IMR-90 (cell line): ENCODE measurements around the gene PLXNB3. TPM values are rescaled to one million over a fixed set of nuclear protein-coding genes. Genes with fewer than 3 reads are reported as not detected.

Source experiments
- ATAC-seq: fragments of 200-7000 bp; cut with Tn5 transposase; 2 replicates; pipeline ENCODE4 v1.9.1; 2020; ENCODE audit warnings: low read depth, mild to moderate bottlenecking, moderate library complexity
- BruUV-seq: library from RNA; stranded (reverse); fragments of 400-500 nt; replicated peaks from 2 replicates; lab custom pipeline; 2021; lab: Mats Ljungman, UMichigan
- CTCF ChIA-PET: fragments of 300-600 bp; formaldehyde crosslinking; extraction: SDS; loops from one replicate; lab custom pipeline; 2021; ENCODE audit warnings: antibody characterized with exemption; lab: Yijun Ruan, JAX
- POLR2A ChIA-PET: fragments of 300-600 bp; sonication (Branson Sonifier 250); formaldehyde crosslinking; loops from one replicate; lab custom pipeline; 2022; ENCODE audit warnings: antibody characterized with exemption; ENCODE audit not compliant: unreplicated experiment; lab: Charles Lee
- DNase-seq: peaks from one replicate; pipeline ENCODE4 v3.0.0; 2013
- H2AFZ ChIP-seq: replicated peaks from 2 replicates; pipeline ENCODE3; 2013; ENCODE audit warnings: low read length, mild to moderate bottlenecking; ENCODE audit not compliant: poor library complexity
- H2AK5ac ChIP-seq: 2 replicates; pipeline ENCODE4 v1.6.1; 2013; ENCODE audit warnings: low read depth, low read length, inconsistent platforms
- H2AK9ac ChIP-seq: replicated peaks from 2 replicates; pipeline ENCODE3; 2013; ENCODE audit warnings: mild to moderate bottlenecking, low read depth, low read length, moderate library complexity; ENCODE audit not compliant: poor library complexity
- H2BK120ac ChIP-seq: 2 replicates; pipeline ENCODE4 v1.6.1; 2013; ENCODE audit warnings: low read depth, low read length, inconsistent platforms
- H2BK15ac ChIP-seq: 3 replicates; pipeline ENCODE4 v1.6.1; 2013; ENCODE audit warnings: low read depth, low read length, inconsistent platforms
- H2BK20ac ChIP-seq: 2 replicates; pipeline ENCODE4 v1.6.1; 2013; ENCODE audit warnings: low read depth, mild to moderate bottlenecking, inconsistent platforms, low read length, moderate library complexity
- H2BK5ac ChIP-seq: 2 replicates; pipeline ENCODE4 v1.6.1; 2013; ENCODE audit warnings: mild to moderate bottlenecking, low read depth, low read length, inconsistent platforms; ENCODE audit not compliant: poor library complexity, severe bottlenecking
- H3K14ac ChIP-seq: replicated peaks from 2 replicates; pipeline ENCODE4 v1.6.1; 2013; ENCODE audit warnings: low read depth, low read length, inconsistent platforms
- H3K18ac ChIP-seq: 2 replicates; pipeline ENCODE4 v1.6.1; 2013; ENCODE audit warnings: low read depth, low read length, control low read depth
- H3K23ac ChIP-seq: 2 replicates; pipeline ENCODE4 v1.6.1; 2013; ENCODE audit warnings: low read depth, low read length, inconsistent platforms
- H3K27ac ChIP-seq: 2 replicates; pipeline ENCODE4 v1.5.1; 2013; ENCODE audit warnings: mild to moderate bottlenecking, control low read depth, low read length; ENCODE audit not compliant: insufficient read depth
- H3K27me3 ChIP-seq: 2 replicates; pipeline ENCODE4 v1.6.1; 2013; ENCODE audit warnings: low read length; ENCODE audit not compliant: control insufficient read depth, insufficient read depth
- H3K36me3 ChIP-seq: 2 replicates; pipeline ENCODE4 v1.6.1; 2013; ENCODE audit warnings: low read length, mixed read lengths; ENCODE audit not compliant: control insufficient read depth, insufficient read depth
- H3K4ac ChIP-seq: 2 replicates; pipeline ENCODE4 v1.6.1; 2013; ENCODE audit warnings: low read depth, low read length, inconsistent platforms
- H3K4me1 ChIP-seq: 2 replicates; pipeline ENCODE4 v1.6.1; 2013; ENCODE audit warnings: low read length, mixed read lengths; ENCODE audit not compliant: control insufficient read depth, insufficient read depth
- H3K4me2 ChIP-seq: 2 replicates; pipeline ENCODE4 v1.6.1; 2013; ENCODE audit warnings: low read depth, mild to moderate bottlenecking, control low read depth, low read length, moderate library complexity
- H3K4me3 ChIP-seq: 2 replicates; pipeline ENCODE4 v1.5.1; 2013; ENCODE audit warnings: low read depth, mild to moderate bottlenecking, control low read depth, low read length, moderate library complexity; ENCODE audit not compliant: insufficient read depth
- H3K56ac ChIP-seq: 2 replicates; pipeline ENCODE4 v1.6.1; 2013; ENCODE audit warnings: low read length, inconsistent platforms; ENCODE audit not compliant: insufficient read depth; ENCODE audit errors: extremely low read depth
- H3K79me1 ChIP-seq, 2 experiments: 2 replicates each; pipeline ENCODE4 v1.6.1; 2013; ENCODE audit warnings: low read length in 2 of 2, inconsistent platforms in 1 of 2, low read depth in 1 of 2
- H3K9ac ChIP-seq: 2 replicates; pipeline ENCODE4 v1.6.1; 2013; ENCODE audit warnings: low read depth, low read length, control low read depth
- H3K9me1 ChIP-seq: 2 replicates; pipeline ENCODE4 v1.6.1; 2013; ENCODE audit warnings: low read length, inconsistent platforms; ENCODE audit not compliant: insufficient read depth
- H3K9me3 ChIP-seq: 2 replicates; pipeline ENCODE4 v1.6.1; 2013; ENCODE audit warnings: low read length; ENCODE audit not compliant: control insufficient read depth, insufficient read depth
- H4K20me1 ChIP-seq: 2 replicates; pipeline ENCODE4 v1.6.1; 2013; ENCODE audit warnings: low read length, inconsistent platforms; ENCODE audit not compliant: insufficient read depth
- H4K5ac ChIP-seq: 2 replicates; pipeline ENCODE4 v1.6.1; 2013; ENCODE audit warnings: mild to moderate bottlenecking, low read depth, low read length, control low read depth
- H4K8ac ChIP-seq, 2 experiments: 2 replicates each; pipeline ENCODE4 v1.6.1; 2013; ENCODE audit warnings: low read depth in 2 of 2, low read length in 2 of 2, control low read depth in 1 of 2, inconsistent platforms in 1 of 2
- H4K91ac ChIP-seq: 2 replicates; pipeline ENCODE4 v1.6.1; 2013; ENCODE audit warnings: low read depth, low read length, inconsistent platforms; ENCODE audit not compliant: insufficient read depth
- RFX5 ChIP-seq: IDR thresholded peaks from 2 replicates; pipeline ENCODE4 v1.8.0; 2012; ENCODE audit warnings: low read depth, mild to moderate bottlenecking, low read length, moderate library complexity
- WGBS, 2 experiments: methylation state at CpG; one replicate each; pipeline versions ENCODE4 v1.1.5 to v1.1.7; 2013; ENCODE audit warnings: missing lambda C conversion rate in 2 of 2; ENCODE audit not compliant: insufficient read length in 1 of 2; ENCODE audit errors: extremely low coverage in 2 of 2; 5-methylcytosine and 5-hydroxymethylcytosine counted together
- dilution Hi-C: fragments of 300-500 bp; cut with HindIII; formaldehyde crosslinking; loops from one replicate; pipeline ENCODE4 v1.14.3; 2018; ENCODE audit warnings: low sequenced_read_pairs; ENCODE audit not compliant: unreplicated experiment
- in situ Hi-C: fragments of 300-500 bp; cut with MboI; formaldehyde crosslinking; loops from 3 replicates; pipeline ENCODE4 v1.14.3; 2019; ENCODE audit warnings: low sequenced_read_pairs, inconsistent platforms, mixed read lengths
- intact Hi-C: fragments of 100-400 bp; cut with micrococcal nuclease; formaldehyde crosslinking; loops from 2 replicates; pipeline ENCODE4 v1.10.0; 2022
- polyA plus RNA-seq, 3 experiments: library from polyadenylated mRNA; depleted of rRNA; stranded (reverse); fragments of >200 nt; gene quantifications; 2 replicates each; pipeline ENCODE4 v1.2.3, GENCODE V29; 2012; ENCODE audit warnings: low replicate concordance in 1 of 3
- total RNA-seq: library from RNA; depleted of rRNA; stranded (reverse); fragments of >200 nt; gene quantifications from 2 replicates; pipeline ENCODE4 v1.2.3, GENCODE V29; 2012

The PLXNB3 gene
- total and polyA plus RNA-seq, 2 of the 4 experiments (the other 2 are of a cell fraction), result 0.36 to 22.3 TPM

DNA sequence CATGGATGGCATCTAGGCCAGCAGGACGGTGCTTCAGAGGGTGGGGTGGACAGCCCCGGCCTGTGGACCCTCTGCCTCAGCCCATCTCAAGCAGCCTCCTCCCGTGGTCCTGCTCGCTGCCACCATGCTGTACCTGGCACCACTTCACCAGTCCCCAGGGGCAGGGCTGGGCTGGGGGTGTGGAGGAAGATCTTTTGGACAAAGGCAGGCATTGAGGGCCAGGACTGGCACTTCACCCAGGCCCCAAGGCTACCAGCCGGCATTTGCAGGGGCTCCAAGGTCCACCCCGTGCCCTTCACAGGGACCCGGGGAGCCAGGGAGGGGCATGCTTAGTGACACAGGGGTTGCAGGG lies 713 bp downstream of the PLXNB3 start:
- H2BK20ac ChIP-seq, result no peak overlapping the region
- no peaks in the 10 kb centered on the region; the same call in 1 of the 2 replicates for H3K36me3 ChIP-seq
- no peak for TF ChIP-seq RFX5
- no peaks in the 10 kb centered on the region for H3K9me1 ChIP-seq
- H4K91ac ChIP-seq, result peak overlapping the region; percentile 91; the same call in 1 of the 2 replicates
- H3K4me1 ChIP-seq, result peaks cover 17% of the 10 kb centered on the region
- H3K9ac ChIP-seq, result peak overlapping the region; percentile 72
- no peaks in the 10 kb centered on the region; the same call in 1 of the 2 replicates for H4K20me1 ChIP-seq
- intact Hi-C loops (loop anchor here (1.0 kb wide), 2 partner anchors 183 to 189 kb away; no protein-coding TSS in a partner anchor), dilution Hi-C loops (no loop called here), in situ Hi-C loops (loop anchor here (10.0 kb wide), 1 partner anchor 200 kb away; no protein-coding TSS in a partner anchor)
- H3K27ac ChIP-seq, result peak overlapping the region; percentile 94
- 0 out of 4 replicates have a peak overlapping the region, but pooled peaks of 1 of the 2 experiments have one; percentile 45 for H4K8ac ChIP-seq
- no peaks in the 10 kb centered on the region for H3K27me3 ChIP-seq
- H3K4me2 ChIP-seq, result peak overlapping the region; percentile 66; the same call in 1 of the 2 replicates
- no peak overlapping the region for H2BK15ac ChIP-seq
- H3K9me3 ChIP-seq, result no peaks in the 10 kb centered on the region; the same call in 1 of the 2 replicates
- WGBS, 2 experiments, result no CpG with 5 or more reads among the region's 7 CpGs
- ATAC-seq (no peak), DNase-seq (no peak)
- H2AK9ac ChIP-seq, result peak overlapping the region; percentile 94
- ChIA-PET POLR2A (no interaction called here), CTCF (no interaction called here)
- no peak overlapping the region for H4K5ac ChIP-seq
- no peak overlapping the region for H3K18ac ChIP-seq
- H3K23ac ChIP-seq, result no peak overlapping the region
- no TSS peak for BruUV-seq
- peaks cover 0 to 17% of the 10 kb centered on the region in 2 experiments; a peak in 2 of 4 replicates for H3K79me1 ChIP-seq
- H3K14ac ChIP-seq, result no peak overlapping the region; the same call in 1 of the 2 replicates
- no peak overlapping the region for H2BK120ac ChIP-seq
- peak overlapping the region; percentile 69; the same call in 1 of the 2 replicates for H3K4ac ChIP-seq
- H2AFZ ChIP-seq, result peak overlapping the region; percentile 63
- no peak overlapping the region for H3K4me3 ChIP-seq
- peak overlapping the region; percentile 46 for H2BK5ac ChIP-seq
- H2AK5ac ChIP-seq, result peak overlapping the region; percentile 88
- no peak overlapping the region for H3K56ac ChIP-seq
